ENCODE results near the gene LRFN2.

The LRFN2 gene

GRCh38 chr6:40394381-40394780, 192.8 kb downstream of the LRFN2 start:
- no peak for DNase-seq

GRCh38 chr6:40393641-40394040, 193.5 kb downstream of the LRFN2 start:
- DNase-seq, result no peak

DNA sequence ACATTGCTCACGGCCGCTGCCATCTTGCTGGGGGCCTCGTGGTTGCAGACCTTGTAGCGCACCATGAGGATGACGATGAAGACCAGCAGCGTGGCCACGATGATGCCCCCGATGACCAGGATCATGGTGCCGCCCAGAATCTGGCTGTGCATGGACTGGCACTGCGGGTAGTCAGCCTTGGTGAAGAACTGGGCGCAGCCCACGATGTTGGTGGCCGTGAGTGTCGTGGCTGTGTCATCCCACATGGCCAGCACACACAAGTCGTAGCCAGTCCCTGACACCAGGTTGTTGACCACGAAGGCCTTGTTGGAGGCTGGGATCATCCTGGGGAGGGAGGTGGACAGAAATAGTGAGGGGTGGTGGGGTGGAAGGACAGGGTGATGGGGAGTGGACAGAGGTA, 194.6 kb downstream of the LRFN2 start:
- no peak for DNase-seq

- no peak for DNase-seq
These were observed 195.2 kb downstream of the LRFN2 start for GRCh38 chr6:40391851-40392517.

DNA sequence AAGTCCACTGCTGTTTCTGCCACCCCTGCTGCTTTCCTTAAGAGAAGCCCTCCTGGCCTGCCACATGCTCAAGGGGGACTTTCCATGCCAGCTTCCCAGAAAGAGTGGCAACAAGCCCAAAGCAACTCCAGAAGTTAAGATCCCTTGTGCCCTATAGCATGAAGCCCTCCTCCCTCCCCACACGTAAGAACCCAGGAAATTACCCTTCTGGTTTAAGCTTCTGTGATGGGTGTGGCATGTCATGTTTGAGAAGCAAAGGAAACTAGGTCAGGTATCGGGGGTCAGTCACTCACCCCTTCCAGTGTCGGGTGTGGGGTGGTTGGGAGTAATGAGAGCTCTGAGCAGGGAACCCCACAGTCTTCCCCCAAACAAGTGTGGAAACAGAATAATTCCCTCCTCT, 196.1 kb downstream of the LRFN2 start:
- DNase-seq, result no peak

- no peak for DNase-seq
These were observed 196.9 kb downstream of the LRFN2 start for GRCh38 chr6:40390144-40390800.

GRCh38 chr6:40389254-40389653, 197.9 kb downstream of the LRFN2 start:
- no peak for DNase-seq

DNA sequence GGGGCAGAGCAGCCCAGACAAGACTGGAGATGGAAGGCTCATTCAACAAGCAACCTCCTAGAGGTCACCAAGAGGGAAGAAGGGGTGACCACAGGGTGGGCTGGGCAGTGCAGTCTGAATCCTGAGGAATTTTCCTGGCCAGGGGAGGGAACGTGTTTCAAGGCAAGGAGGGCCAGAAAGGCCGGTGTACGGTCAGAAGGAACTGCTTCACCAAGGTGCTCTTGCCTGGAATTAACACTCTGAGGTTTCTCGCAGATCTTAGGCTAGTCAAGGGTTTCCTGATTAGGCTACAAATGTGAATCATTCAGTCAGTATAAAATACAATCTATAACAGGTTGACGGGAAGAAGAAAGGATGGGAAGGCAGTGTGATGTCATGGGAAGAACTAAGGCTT, 199.3 kb downstream of the LRFN2 start:
- DNase-seq, result no peak

GRCh38 chr6:40387127-40387870, 199.9 kb downstream of the LRFN2 start:
- no peak for DNase-seq

DNA sequence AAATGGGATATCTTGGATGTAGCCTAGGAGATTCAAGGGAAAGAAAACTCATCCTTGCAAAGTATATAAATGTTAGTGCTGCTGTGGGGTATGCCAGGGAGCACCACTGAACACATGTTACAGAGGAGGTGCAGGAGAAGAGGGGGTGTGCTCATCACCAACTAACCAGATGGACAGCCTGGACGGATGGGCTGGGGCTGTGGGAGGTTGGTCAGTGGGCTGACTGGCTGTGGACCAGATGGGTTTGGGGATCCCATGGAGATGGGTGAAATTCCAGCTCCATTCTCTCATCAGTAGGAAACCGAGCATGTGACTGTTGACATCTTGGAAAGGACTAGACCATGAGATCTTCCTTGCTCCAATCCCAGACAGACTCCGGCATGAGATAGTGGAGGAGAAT, 201.0 kb downstream of the LRFN2 start:
- DNase-seq, result no peak

DNA sequence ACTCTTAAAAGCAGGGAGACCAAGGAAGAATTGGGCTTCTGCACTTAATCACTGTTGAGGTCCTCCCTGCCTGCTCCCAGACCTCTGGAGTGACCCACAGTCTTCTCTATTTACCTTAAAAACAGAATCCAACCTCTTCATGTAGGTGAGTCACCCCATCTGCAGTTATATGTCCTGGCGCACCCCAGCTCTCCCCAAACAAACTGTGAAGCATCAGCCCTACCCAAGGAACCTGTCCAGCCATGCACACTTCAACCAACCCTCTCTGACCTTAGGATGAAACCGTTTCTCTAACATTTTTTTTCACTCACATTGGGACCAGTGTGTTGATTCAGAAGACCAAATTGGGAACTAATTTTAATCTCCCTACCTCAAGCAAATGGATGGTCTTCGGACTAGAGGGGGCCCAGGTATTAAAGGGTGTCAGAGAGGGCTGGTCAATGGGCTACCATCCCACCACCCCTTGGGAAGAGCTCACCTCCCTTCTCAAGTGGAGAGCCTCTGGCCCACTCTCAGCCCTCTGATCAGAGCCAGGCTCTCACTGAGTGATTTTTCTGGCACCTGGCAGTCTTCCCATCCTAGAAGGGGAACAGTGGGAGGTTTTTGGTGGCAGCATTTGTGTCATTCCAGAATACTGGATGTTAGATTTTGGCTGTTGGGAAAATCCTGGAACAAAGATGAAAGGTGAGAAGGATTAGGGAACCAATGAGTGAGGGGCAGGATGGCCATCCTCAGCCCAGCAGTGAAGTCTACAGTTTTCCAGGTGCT, 203.6 kb downstream of the LRFN2 start:
- DNase-seq, result no peak

GRCh38 chr6:40380271-40380670, 206.9 kb downstream of the LRFN2 start:
- DNase-seq, result no peak

GRCh38 chr6:40379811-40380210, 207.4 kb downstream of the LRFN2 start:
- DNase-seq, result no peak

GRCh38 chr6:40378725-40379074, 208.5 kb downstream of the LRFN2 start:
- DNase-seq, result no peak

GRCh38 chr6:40378071-40378724, 209.0 kb downstream of the LRFN2 start:
- no peak for DNase-seq

DNA sequence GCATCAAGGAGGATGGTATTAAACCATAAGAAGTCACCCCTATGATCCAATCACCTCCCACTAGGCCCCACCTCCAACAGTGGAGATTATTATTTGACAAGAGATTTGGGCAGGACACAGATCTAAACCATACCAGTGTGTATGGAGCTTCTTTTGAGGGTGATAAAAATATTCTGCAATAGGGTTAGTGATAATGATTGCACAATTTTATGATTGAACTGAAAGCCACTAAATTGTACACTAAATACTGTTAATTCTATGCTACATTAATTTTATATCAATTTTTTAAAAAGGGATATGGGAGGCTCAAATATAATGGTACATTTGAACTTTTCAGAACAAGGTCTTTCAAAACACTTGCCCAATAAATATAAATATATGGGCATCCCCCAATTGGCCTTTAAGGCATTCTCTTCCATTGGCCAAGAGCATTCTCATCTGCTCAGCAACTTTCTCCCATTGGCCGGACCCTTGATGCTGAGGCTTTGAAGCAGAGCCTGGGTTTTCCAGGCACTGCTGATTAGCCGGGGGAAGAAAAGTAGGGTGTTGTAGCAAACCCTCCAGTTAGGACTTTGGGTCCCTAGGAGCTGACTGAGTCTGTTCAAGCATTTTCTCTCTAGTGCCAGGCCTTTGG, 209.9 kb downstream of the LRFN2 start:
- no peak for DNase-seq

- DNase-seq, result no peak
These were observed 211.0 kb downstream of the LRFN2 start for GRCh38 chr6:40376113-40376650.

DNA sequence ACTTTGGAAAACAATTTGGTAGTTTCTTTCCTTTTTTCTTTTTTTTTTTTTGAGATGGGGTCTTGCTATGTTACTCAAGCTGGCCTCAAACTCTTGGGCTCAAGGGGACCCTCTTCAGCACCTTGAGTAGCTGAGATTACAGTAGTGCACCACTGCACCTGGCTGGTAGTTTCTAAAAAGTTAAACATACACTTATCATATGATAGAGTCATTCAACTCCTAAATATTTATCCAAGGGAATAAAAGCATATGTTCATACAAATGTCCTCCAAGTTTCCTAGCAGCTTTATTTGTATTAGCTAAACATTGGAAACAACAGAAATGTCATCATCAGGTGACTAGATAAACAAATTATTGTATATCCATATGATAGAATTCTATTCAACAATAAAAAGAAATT, 213.9 kb downstream of the LRFN2 start:
- no peak for DNase-seq

DNA sequence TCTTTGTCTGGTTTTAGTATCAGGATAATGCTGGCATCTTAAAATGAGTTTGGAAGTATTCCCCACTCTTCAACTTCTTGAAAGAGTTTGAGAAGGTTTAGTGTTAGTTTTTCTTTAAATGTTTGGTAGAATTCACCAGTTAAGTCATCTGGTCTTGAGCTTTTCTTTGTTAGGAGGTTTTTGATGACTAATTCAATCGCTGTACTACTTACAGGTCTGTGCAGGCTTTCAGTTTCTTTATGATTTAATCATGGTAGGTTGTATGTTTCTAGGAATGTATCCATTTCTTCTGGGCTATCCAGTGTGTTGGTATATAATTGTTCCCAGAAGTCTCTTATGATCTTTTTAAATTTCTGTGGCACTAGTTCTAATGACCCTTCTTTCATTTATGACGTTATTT, 215.5 kb downstream of the LRFN2 start:
- no peak for DNase-seq

DNA sequence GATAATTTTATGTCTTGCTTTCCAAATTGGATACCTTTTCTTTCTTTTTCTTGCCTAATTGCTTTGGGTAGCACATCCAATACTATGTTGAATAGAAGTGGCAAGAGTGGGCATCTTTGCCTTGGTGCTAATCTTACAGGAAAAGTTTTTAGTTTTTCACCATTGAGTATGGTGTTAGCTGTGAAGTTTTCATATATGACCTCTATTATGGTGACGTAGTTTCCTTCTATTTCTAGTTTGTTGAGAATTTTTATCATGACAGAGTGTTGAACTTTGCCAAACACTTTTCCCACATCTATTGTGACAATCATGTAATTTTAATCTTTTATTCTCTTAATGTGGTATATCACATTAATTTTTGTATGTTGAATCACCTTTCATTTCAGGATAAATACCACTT, 216.1 kb downstream of the LRFN2 start:
- no peak for DNase-seq

DNA sequence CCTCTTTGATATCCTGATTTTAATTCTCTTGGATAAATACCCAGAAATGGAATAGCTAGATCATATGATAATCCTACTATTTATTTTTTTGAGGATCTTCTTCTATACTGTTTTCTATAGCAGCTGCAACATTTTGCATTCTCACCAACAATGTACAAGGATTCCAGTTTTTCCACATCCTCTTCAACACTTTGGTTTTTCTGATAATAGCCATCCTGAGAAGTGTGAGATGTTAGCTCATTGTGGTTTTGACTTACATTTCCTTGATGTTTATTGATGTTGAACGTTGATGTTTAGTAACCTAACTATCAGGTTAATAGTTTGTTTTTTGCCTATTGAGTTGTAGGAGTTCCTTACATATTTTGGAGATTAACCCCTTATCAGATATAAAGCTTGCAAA, 217.3 kb downstream of the LRFN2 start:
- DNase-seq, result no peak

GRCh38 chr6:40369042-40369441, 218.1 kb downstream of the LRFN2 start:
- no peak for DNase-seq
